Measurements from ENCODE around the gene PASK.

PASK gene

GRCh38 chr2:241111440-241111805 is 37.8 kb downstream of the PASK start:
- TF ChIP-seq ZBTB7A (IDR thresholded peaks at IDR 0.05; ENCODE audit: low read depth), result no peak
- TF ChIP-seq TEAD4 (IDR thresholded peaks at IDR 0.05), result no peak
- no peak for TF ChIP-seq YY1 (IDR thresholded peaks at IDR 0.05; ENCODE audit: low read depth)
- no peak for TF ChIP-seq TCF12 (IDR thresholded peaks at IDR 0.05; ENCODE audit: low read depth)
- no peak for TF ChIP-seq EGR1 (IDR thresholded peaks at IDR 0.05)
- TF ChIP-seq REST (IDR thresholded peaks at IDR 0.05; ENCODE audit: low read depth), result no peak
- no peak for TF ChIP-seq RAD21 (IDR thresholded peaks at IDR 0.05; ENCODE audit: low read depth)
- no peak for TF ChIP-seq MAX (IDR thresholded peaks at IDR 0.05)
- no peak for TF ChIP-seq FOXM1 (IDR thresholded peaks at IDR 0.05; ENCODE audit: borderline replicate concordance, low read depth)
- no peak for TF ChIP-seq CEBPB (IDR thresholded peaks at IDR 0.05)
- no peak for TF ChIP-seq CREB1 (IDR thresholded peaks at IDR 0.05; ENCODE audit: low read depth)
- no peak for TF ChIP-seq USF1 (IDR thresholded peaks at IDR 0.05)

- TF ChIP-seq MAX (IDR thresholded peaks at IDR 0.05), result no peak
- no peak for TF ChIP-seq EP300 (IDR thresholded peaks at IDR 0.05; ENCODE audit: borderline replicate concordance)
- TF ChIP-seq TEAD4 (IDR thresholded peaks at IDR 0.05), result no peak
- no peak for TF ChIP-seq TCF12 (IDR thresholded peaks at IDR 0.05; ENCODE audit: low read depth)
- no peak for TF ChIP-seq ZBTB7A (IDR thresholded peaks at IDR 0.05; ENCODE audit: low read depth)
- no peak for TF ChIP-seq CREB1 (IDR thresholded peaks at IDR 0.05; ENCODE audit: low read depth)
- no peak for TF ChIP-seq RAD21 (IDR thresholded peaks at IDR 0.05; ENCODE audit: low read depth)
- TF ChIP-seq NFIC (IDR thresholded peaks at IDR 0.05), result no peak
- TF ChIP-seq TAF1 (IDR thresholded peaks at IDR 0.05; ENCODE audit: low read depth), result no peak
- TF ChIP-seq REST (IDR thresholded peaks at IDR 0.05; ENCODE audit: low read depth), result no peak
- TF ChIP-seq CEBPB (IDR thresholded peaks at IDR 0.05), result no peak
These were observed 38.4 kb downstream of the PASK start for GRCh38 chr2:241110607-241111439.

GRCh38 chr2:241110089-241110606 is 39.1 kb downstream of the PASK start:
- TF ChIP-seq EP300 (IDR thresholded peaks at IDR 0.05; ENCODE audit: borderline replicate concordance) (no peak), TEAD4 (IDR thresholded peaks at IDR 0.05) (no peak), NFIC (IDR thresholded peaks at IDR 0.05) (no peak), RAD21 (IDR thresholded peaks at IDR 0.05; ENCODE audit: low read depth) (no peak), EGR1 (IDR thresholded peaks at IDR 0.05) (no peak), USF1 (IDR thresholded peaks at IDR 0.05) (no peak), TAF1 (IDR thresholded peaks at IDR 0.05; ENCODE audit: low read depth) (no peak), TCF12 (IDR thresholded peaks at IDR 0.05; ENCODE audit: low read depth) (no peak), CEBPB (IDR thresholded peaks at IDR 0.05) (no peak), MAX (IDR thresholded peaks at IDR 0.05) (no peak), REST (IDR thresholded peaks at IDR 0.05; ENCODE audit: low read depth) (no peak), CREB1 (IDR thresholded peaks at IDR 0.05; ENCODE audit: low read depth) (no peak), FOXM1 (IDR thresholded peaks at IDR 0.05; ENCODE audit: borderline replicate concordance, low read depth) (no peak), YY1 (IDR thresholded peaks at IDR 0.05; ENCODE audit: low read depth) (no peak), ZBTB7A (IDR thresholded peaks at IDR 0.05; ENCODE audit: low read depth) (no peak)
